PC-3 (cell line): Measurements from ENCODE around the gene DDC. TPM values are rescaled to one million over a fixed set of nuclear protein-coding genes. Genes with fewer than 3 reads are reported as not detected.

Experiments
- ATAC-seq: fragments of 200-7000 bp; cut with Tn5 transposase; 2 replicates; pipeline ENCODE4 v1.9.1; 2020; ENCODE audit warnings: mild to moderate bottlenecking, moderate library complexity
- BruUV-seq: library from RNA; stranded (reverse); fragments of 400-500 nt; replicated peaks from 2 replicates; lab custom pipeline; 2021; lab: Mats Ljungman, UMichigan
- CTCF ChIA-PET: fragments of 300-600 bp; sonication (Branson Sonifier 250); formaldehyde crosslinking; loops from one replicate; lab custom pipeline; 2022; ENCODE audit warnings: antibody characterized with exemption; lab: Charles Lee
- POLR2A ChIA-PET: fragments of 300-600 bp; sonication (Branson Sonifier 250); formaldehyde crosslinking; loops from one replicate; lab custom pipeline; 2022; ENCODE audit warnings: antibody characterized with exemption; ENCODE audit not compliant: unreplicated experiment; lab: Charles Lee
- DNase-seq: peaks from one replicate; pipeline ENCODE4 v3.0.0-alpha.2; 2015
- H2AFZ ChIP-seq: fragments of 300-600 bp; sonication (generic); 2 replicates; pipeline ENCODE4 v1.6.0; 2016; ENCODE audit warnings: antibody characterized with exemption, low read length
- H3F3A ChIP-seq: fragments of 300-600 bp; sonication (generic); one replicate; pipeline ENCODE4 v1.6.0; 2017; ENCODE audit warnings: antibody characterized with exemption, low read length, control low read depth, mild to moderate bottlenecking; ENCODE audit not compliant: unreplicated experiment
- H3K27ac ChIP-seq: fragments of 300-600 bp; sonication (generic); 2 replicates; pipeline ENCODE4 v1.5.1; 2016; ENCODE audit warnings: mild to moderate bottlenecking, low read length
- H3K27me3 ChIP-seq: fragments of 300-600 bp; sonication (generic); 2 replicates; pipeline ENCODE4 v1.6.1; 2016; ENCODE audit warnings: low read length, mixed read lengths
- H3K36me3 ChIP-seq: fragments of 300-600 bp; sonication (generic); 2 replicates; pipeline ENCODE4 v1.6.1; 2016; ENCODE audit warnings: low read depth, mixed run types, low read length, mixed read lengths
- H3K4me1 ChIP-seq: fragments of 300-600 bp; sonication (generic); 2 replicates; pipeline ENCODE4 v1.5.1; 2016; ENCODE audit warnings: low read length; ENCODE audit not compliant: insufficient read depth
- H3K4me2 ChIP-seq: fragments of 300-600 bp; sonication (generic); 2 replicates; pipeline ENCODE4 v1.6.0; 2016; ENCODE audit warnings: low read length
- H3K4me3 ChIP-seq: fragments of 300-600 bp; sonication (generic); 2 replicates; pipeline ENCODE4 v1.5.1; 2016; ENCODE audit warnings: mild to moderate bottlenecking, low read length, mixed read lengths
- H3K79me2 ChIP-seq: fragments of 300-600 bp; sonication (generic); 2 replicates; pipeline ENCODE4 v1.6.1; 2017; ENCODE audit warnings: low read length, mixed read lengths
- H3K9ac ChIP-seq: fragments of 300-600 bp; sonication (generic); 2 replicates; pipeline ENCODE4 v1.6.0; 2016; ENCODE audit warnings: mild to moderate bottlenecking, low read length
- H3K9me2 ChIP-seq: fragments of 300-600 bp; sonication (generic); replicated peaks from 2 replicates; pipeline ENCODE4 v1.6.1; 2016; ENCODE audit warnings: mixed run types, low read length, mixed read lengths
- H3K9me3 ChIP-seq: fragments of 300-600 bp; sonication (generic); 2 replicates; pipeline ENCODE4 v1.6.1; 2016; ENCODE audit warnings: low read length, mixed read lengths
- H4K20me1 ChIP-seq: fragments of 300-600 bp; sonication (generic); 2 replicates; pipeline ENCODE4 v1.6.1; 2016; ENCODE audit warnings: low read length, mixed read lengths
- EZH2 ChIP-seq: fragments of 300-600 bp; sonication (generic); IDR thresholded peaks from one replicate; pipeline ENCODE4 v1.6.1; 2017; ENCODE audit warnings: antibody characterized with exemption, mild to moderate bottlenecking, low read length; ENCODE audit not compliant: unreplicated experiment
- EZH2phosphoT487 ChIP-seq: fragments of 300-600 bp; sonication (generic); IDR thresholded peaks from 2 replicates; pipeline ENCODE4 v1.6.1; 2018; ENCODE audit warnings: mild to moderate bottlenecking, antibody characterized with exemption, low read length, borderline replicate concordance
- intact Hi-C: fragments of 100-400 bp; cut with micrococcal nuclease; formaldehyde crosslinking; loops from 2 replicates; pipeline ENCODE4 v1.9.0; 2023
- total RNA-seq: library from RNA; depleted of rRNA; stranded (reverse); fragments of >200 nt; gene quantifications from 2 replicates; pipeline ENCODE4 v1.2.3, GENCODE V29; 2014
- TF ChIP-seq, protein P1 (sequence below): fragments of 300-600 bp; sonication (generic); conservative IDR thresholded peaks from 2 replicates; pipeline ENCODE4 v1.5.1; 2017; ENCODE audit warnings: antibody characterized with exemption, low read depth, mild to moderate bottlenecking, low read length

The DDC gene
- total RNA-seq, 1 experiment from 2014 or later: not detected

DNA sequence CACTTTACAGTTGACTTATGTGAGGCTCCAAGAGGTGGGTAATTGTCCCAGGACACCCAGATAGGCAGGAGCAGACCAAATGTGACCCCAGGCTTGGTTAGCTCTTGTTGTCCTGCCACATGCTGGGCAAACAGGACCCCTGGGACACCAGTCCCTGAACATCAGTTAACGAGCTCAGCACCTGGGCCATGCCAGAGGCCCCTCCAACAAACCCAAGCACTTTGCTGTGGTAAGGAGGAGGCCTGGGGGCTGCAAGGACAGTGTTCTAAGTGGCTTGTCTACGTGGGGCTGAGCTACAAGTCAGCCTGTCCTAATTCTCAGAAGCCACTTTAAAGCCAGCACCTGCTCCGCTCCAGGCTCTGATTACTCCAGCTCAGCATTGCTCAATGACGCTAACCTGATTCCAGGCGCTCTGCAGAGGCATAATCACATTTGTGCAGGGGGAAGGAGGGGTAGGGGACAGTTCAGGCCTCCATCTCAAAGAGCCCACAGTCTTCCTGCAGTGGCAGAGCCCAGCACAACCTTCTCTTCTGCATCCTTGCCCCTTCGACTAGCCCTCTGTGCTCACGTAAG is 57.2 kb downstream of the DDC start:
- H3K9me3 ChIP-seq: no peaks in the 10 kb centered on the region

DNA sequence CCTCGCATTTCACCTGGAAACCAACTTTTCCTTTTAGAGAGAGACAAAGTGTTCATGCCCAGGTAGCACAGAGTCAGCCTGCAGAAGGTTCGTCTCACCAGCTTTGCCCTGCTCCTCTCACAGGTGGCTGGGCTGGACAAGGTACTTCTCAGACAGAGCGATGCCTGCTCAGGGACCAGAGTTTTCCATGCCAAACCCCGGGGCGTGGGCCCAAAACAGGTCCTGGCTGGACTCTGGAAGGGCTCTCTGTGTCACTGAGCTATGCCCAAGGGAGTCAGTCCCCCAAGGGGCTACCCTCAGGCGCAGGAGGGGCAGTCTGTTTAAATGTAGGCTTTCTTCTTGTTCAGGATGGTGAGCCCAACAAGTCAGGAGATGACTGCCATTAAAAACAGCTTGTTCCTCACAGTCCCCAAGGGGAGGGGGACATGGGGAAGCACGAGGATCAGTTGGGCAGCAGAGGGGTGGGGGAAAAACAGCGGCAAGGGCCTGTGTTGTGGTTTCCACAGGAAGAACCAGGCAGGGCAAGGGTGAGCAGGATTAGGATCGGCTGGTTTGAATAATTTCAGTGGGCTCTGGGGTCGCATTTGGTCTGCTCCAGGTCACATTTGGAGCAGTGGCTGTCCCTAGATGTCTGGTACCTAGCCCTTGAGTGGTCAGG is 59.5 kb downstream of the DDC start:
- H4K20me1 ChIP-seq: no peaks in the 10 kb centered on the region
- no peaks in the 10 kb centered on the region for H3F3A ChIP-seq
- H3K27ac ChIP-seq: no peak overlapping the region
- no peak overlapping the region for H3K4me2 ChIP-seq
- intact Hi-C loops: no loop called here
- BruUV-seq: no TSS peak
- TF ChIP-seq EZH2 (no peak), EZH2phosphoT487 (no peak)
- TF ChIP-seq, protein P1, sequence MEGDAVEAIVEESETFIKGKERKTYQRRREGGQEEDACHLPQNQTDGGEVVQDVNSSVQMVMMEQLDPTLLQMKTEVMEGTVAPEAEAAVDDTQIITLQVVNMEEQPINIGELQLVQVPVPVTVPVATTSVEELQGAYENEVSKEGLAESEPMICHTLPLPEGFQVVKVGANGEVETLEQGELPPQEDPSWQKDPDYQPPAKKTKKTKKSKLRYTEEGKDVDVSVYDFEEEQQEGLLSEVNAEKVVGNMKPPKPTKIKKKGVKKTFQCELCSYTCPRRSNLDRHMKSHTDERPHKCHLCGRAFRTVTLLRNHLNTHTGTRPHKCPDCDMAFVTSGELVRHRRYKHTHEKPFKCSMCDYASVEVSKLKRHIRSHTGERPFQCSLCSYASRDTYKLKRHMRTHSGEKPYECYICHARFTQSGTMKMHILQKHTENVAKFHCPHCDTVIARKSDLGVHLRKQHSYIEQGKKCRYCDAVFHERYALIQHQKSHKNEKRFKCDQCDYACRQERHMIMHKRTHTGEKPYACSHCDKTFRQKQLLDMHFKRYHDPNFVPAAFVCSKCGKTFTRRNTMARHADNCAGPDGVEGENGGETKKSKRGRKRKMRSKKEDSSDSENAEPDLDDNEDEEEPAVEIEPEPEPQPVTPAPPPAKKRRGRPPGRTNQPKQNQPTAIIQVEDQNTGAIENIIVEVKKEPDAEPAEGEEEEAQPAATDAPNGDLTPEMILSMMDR: no peak
- no peaks in the 10 kb centered on the region for H3K27me3 ChIP-seq
- no peak overlapping the region for H2AFZ ChIP-seq
- CTCF ChIA-PET: no interaction called here
- no peaks in the 10 kb centered on the region for H3K79me2 ChIP-seq
- H3K9ac ChIP-seq: no peak overlapping the region
- no peaks in the 10 kb centered on the region for H3K9me3 ChIP-seq
- POLR2A ChIA-PET: no interaction called here
- H3K4me3 ChIP-seq: no peak overlapping the region
- DNase-seq (no peak), ATAC-seq (no peak)
- H3K4me1 ChIP-seq: no peaks in the 10 kb centered on the region
- no peaks in the 10 kb centered on the region for H3K9me2 ChIP-seq
- no peaks in the 10 kb centered on the region for H3K36me3 ChIP-seq

More for the DNA sequence above, 57.2 kb downstream of the DDC start:
- ChIA-PET POLR2A (no interaction called here), CTCF (interaction anchor here (0.5 kb wide), 1 partner anchor 9 kb away, joined by 4 read pairs; no protein-coding TSS in a partner anchor)
- H3K9me2 ChIP-seq: no peaks in the 10 kb centered on the region
- intact Hi-C loops: no loop called here
- H3K4me3 ChIP-seq: no peak overlapping the region
- no peaks in the 10 kb centered on the region for H3K79me2 ChIP-seq
- no peaks in the 10 kb centered on the region for H3F3A ChIP-seq
- H3K27me3 ChIP-seq: no peaks in the 10 kb centered on the region
- H3K4me2 ChIP-seq: no peak overlapping the region
- no peak overlapping the region for H3K27ac ChIP-seq
- BruUV-seq: no TSS peak
- H4K20me1 ChIP-seq: no peaks in the 10 kb centered on the region
- TF ChIP-seq, protein P1: no peak
- TF ChIP-seq EZH2phosphoT487 (no peak), EZH2 (no peak)
- DNase-seq: no peak
- H3K9ac ChIP-seq: no peak overlapping the region
- no peaks in the 10 kb centered on the region for H3K4me1 ChIP-seq
- no peak for ATAC-seq
- no peak overlapping the region for H2AFZ ChIP-seq
- H3K36me3 ChIP-seq: no peaks in the 10 kb centered on the region
